GM12878 (cell line): Measurements from ENCODE around the gene MCC.

Experiments used
- CTCF ChIP-seq, 3 experiments: IDR thresholded peaks in 2 of 3; conservative IDR thresholded peaks in 1 of 3; 2 replicates each; pipeline ENCODE4 v1.5.1; 2011; ENCODE audit warnings: low read depth in 3 of 3, low read length in 3 of 3, mild to moderate bottlenecking in 3 of 3, control low read depth in 2 of 3, moderate library complexity in 2 of 3, inconsistent platforms in 1 of 3, mixed read lengths in 1 of 3; ENCODE audit not compliant: control insufficient read depth in 2 of 3, insufficient read depth in 1 of 3; ENCODE audit errors: extremely low read depth in 1 of 3
- RCOR1 ChIP-seq: conservative IDR thresholded peaks from 2 replicates; pipeline ENCODE4 v1.6.1; 2012; ENCODE audit warnings: low read depth, low read length, improper control_type of control experiment
- SPI1 ChIP-seq: IDR thresholded peaks from 2 replicates; pipeline ENCODE4 v1.6.1; 2011; ENCODE audit warnings: low read depth, mild to moderate bottlenecking, low read length, moderate library complexity, borderline replicate concordance; ENCODE audit not compliant: insufficient read depth
- ZBTB33 ChIP-seq: fragments of 450-650 bp; IDR thresholded peaks from 2 replicates; pipeline ENCODE4 v1.6.1; 2017; ENCODE audit warnings: mild to moderate bottlenecking

GRCh38 chr5:113278976-113279375 lies 209.3 kb downstream of the MCC start:
- TF ChIP-seq ZBTB33 (no peak), SPI1 (no peak), CTCF (IDR thresholded peaks at IDR 0.05 in 2 of 3, conservative IDR thresholded peaks at IDR 0.05 in 1 of 3; ENCODE audit: control insufficient read depth in 2 of 3, extremely low read depth in 1 of 3, insufficient read depth in 1 of 3, low read depth in 3 of 3, low read length in 3 of 3) (no peak), RCOR1 (no peak)
